GM18505 (cell line): ENCODE data around the gene GGA1.

ENCODE experiments used
- ATAC-seq: cut with Tn5 transposase; IDR thresholded peaks from one replicate; pipeline ENCODE4 v1.9.1; 2021; ENCODE audit not compliant: unreplicated experiment
- POLR2A ChIP-seq: IDR thresholded peaks from 4 replicates; pipeline ENCODE4 v1.6.1; 2011; ENCODE audit warnings: borderline replicate concordance; ENCODE audit not compliant: insufficient read depth, insufficient read length; ENCODE audit errors: extremely low read depth

GGA1 gene

DNA sequence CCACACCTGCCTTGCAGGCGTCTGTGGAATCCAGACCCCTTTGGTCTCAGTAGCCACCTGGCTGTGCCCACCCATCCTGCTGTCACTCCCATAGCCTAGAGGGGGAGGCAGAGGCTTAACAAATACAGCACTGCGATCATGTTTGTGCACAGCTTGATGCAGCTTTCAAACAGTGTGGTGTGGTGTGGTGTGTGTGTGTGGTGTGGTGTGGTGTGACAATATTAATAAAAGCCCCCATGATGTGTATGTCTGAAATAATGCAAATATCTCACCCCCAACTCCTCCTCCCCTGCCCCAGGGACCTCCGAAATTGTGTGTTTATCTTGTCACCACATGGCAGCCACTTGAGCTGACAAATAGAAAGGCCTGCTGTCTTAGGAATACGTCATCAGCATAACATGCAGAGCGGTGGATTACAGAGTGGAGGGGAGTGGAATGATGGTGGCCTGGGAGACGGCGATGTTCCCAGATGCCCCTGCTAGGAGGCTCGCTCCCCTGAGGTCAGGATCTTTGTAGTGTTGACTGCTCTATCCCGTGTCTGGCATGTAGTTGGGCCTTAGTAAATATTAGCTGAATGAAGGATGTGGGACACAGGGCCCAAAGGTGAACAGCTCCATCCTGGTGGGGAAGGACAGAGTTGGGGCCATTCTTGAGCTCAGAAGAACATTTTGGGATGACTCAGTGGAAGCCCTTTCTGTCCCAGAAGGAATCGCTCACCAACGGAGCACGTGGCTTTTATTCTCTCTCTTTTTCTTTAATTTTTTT, 52.7 kb downstream of the GGA1 start:
- no peak for TF ChIP-seq POLR2A

DNA sequence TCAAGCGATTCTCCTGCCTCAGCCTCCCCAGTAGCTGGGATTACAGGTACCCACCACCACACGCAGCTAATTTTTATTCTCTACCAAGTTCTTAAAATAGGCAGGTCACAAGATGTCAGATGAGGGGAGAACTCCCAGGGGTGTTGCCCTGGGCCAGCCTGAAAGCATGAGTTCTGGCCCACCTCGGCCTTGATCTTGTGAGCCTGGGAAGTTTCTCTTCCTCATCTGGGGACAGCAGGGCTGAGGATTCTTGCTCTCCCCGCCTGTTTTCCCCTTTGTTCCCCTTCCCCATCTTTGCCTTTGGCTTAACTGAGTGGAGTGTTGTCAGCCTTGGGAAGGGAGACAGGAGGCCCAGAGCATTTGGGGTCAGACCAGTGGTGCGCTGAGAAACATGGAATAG, 53.4 kb downstream of the GGA1 start:
- ATAC-seq: no peak
- no peak for TF ChIP-seq POLR2A

More for the DNA sequence above, 52.7 kb downstream of the GGA1 start:
- no peak for ATAC-seq

DNA sequence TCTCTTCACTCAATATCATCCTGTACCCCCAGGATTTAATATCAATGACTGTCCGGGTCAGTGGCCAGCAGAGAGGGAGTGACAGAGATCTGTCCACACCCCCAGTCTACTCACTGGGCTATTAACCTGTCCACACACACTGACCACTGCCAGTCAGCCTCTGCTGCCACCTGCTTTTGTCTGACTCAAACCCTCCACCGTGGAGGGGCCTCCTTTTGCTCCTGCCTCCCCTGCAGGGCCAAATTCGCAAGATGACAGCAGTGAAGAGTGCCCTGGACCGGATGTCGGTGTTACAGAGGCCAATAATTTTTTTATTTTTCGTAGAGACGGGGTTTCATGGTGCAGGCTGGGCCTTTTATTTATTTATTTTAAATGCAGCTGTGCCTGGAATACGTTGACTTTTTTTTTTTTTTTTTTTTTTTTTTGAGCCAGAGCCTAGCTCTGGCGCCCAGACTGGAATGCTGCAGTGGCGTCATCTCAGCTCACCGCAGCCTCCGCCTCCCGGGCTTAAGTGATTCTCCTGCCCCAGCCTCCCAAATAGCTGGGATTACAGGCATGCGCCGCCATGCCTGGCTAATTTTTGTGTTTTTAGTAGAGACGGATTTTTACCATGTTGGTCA, 55.0 kb downstream of the GGA1 start:
- no peak for TF ChIP-seq POLR2A
- ATAC-seq: no peak

DNA sequence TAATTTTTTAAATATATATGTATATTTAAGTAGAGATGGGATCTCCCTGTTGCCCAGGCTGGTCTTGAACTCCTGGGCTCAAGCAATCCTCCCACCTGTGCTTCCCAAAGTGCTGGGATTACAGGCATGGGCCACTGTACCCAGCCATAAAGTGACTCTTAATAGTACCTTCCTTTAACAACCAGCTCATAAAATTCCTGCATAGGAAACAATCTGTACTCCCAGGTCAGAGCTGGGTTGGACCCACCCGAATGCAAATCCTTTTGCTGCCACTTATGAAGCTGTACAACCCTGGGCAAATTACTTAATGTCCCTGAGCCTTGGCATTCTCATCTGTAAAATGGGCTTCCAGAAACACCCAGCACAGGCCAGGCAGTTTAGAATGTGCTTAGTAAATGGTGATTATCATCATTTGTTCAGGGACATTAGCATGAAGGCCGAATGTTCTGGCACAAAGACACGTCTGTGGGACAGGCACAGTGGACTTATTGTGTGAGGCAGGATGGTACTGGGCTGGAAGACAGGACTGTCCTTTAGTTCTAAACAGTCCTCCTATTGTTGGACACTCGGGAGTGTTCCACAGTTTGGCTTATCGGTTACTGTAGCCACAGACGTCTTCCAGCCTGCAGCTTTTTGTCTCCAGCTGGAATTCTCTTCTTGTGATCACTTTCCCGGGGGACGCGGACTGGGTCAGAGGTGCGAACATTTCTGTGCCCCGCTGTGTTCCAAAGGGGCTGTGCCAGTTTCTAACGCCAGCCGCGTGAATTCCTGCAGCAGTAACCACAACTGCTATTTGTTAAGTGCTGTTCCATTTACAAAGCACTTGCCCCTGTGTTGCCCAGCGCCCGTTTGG, 55.8 kb downstream of the GGA1 start:
- ATAC-seq: no peak
- TF ChIP-seq POLR2A: no peak

DNA sequence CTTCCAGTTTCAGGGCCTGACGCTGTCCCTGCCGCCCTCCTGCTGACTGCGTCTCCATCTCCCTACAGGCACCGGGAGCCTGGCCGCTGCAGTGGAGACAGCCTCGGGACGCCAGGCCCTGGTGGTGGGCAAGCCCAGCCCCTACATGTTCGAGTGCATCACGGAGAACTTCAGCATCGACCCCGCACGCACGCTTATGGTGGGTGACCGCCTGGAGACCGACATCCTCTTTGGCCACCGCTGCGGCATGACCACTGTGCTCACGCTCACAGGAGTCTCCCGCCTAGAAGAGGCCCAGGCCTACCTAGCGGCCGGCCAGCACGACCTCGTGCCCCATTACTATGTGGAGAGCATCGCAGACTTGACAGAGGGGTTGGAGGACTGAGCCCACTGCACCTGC, 56.9 kb downstream of the GGA1 start:
- no peak for TF ChIP-seq POLR2A
- no peak for ATAC-seq

DNA sequence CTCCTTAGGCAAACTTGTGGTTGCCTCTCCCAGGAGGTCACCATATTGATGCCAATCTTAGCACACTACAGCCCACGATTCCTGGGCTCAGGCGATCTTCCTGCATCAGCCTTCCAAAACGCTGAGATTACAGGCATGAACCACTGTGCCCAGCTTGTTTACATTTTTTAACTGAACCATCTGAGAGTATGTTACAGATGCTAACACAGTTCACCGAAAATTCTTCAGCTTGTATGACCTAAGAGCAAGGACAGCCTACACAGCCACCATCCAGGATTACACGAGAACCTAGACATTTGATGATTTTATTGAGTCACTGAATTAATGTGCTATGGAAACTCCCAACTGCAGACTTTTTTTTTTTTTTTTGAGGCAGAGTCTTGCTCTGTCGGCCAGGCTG, 61.0 kb downstream of the GGA1 start:
- TF ChIP-seq POLR2A: no peak
- no peak for ATAC-seq

DNA sequence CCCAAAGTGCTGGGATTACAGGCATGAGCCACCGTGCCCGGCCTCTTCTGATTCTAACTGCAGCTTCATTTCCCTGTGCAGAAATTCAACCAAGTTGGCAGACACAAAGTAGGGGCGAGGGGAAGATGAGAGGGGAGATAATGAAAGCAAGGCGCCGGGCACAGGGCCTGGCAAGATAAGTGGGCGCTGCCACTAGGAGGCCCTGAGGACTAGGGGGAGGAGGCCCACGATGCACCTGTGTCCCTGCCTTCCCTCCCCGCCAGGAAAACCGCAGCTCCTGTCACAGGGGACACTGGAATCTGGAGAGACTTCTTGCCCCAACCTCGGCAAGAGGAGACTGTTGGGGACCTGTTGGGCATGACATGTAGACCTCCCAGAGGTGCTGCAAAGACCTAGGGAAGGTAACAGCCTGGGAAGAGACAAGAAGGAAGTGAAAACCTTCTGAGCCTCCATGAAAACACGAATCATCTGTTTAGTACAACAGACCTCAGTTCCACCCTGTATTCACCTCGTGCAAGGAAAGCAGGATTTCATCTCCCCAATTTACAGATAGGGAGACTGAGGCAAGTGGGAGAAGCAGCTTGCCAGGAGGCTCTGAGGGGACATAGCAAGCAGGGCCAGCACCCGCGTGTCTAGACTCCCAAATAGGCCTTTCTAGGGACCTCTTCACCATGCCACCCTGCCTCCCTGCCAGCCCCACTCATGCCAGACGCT, 63.7 kb downstream of the GGA1 start:
- no peak for TF ChIP-seq POLR2A
- no peak for ATAC-seq

DNA sequence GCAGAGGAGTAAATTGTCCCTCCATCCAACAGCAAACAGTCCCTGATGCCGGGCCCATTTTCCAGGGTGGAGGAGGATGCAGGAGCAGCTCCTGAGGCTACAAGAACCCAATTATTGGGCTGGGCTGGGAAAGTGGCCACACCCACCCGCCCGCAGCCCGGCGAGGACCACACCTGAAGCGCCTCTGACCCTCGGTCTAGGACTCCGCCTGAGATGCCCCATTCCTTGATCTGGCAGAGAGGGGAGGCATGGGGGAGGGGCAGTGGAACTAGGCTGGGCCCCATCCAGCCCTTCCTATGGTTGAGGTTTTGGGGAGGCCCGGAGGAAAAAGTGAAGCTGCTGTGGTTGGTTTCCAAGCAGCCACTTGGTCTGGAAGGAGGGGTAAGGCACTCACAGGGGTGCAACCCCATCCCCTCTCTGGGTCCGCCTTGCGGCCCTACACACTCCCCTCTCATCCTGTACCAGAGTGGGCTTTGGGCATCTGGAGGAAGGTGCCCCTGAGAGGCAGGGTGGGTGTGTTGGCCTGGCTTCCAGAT, 64.4 kb downstream of the GGA1 start:
- no peak for TF ChIP-seq POLR2A
- ATAC-seq: no peak

DNA sequence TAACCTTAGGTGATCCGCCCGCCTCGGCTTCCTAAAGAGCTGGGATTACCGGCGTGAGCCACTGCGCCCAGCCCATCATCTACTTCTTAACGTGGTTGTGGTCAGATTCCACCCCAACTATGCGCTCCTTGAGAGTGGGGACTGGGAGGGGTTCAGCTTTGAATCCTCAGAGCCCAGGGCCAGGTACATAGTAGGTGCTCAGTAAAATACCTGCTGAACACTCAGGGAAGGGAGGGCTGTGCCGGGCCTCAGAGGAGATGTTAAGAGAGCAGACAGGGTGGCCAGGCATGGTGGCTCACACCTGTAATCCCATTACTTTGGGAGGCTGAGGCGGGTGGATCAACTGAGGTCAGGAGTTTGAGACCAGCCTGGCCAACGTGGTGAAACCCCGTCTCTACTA, 65.6 kb downstream of the GGA1 start:
- TF ChIP-seq POLR2A: no peak
- ATAC-seq: no peak

DNA sequence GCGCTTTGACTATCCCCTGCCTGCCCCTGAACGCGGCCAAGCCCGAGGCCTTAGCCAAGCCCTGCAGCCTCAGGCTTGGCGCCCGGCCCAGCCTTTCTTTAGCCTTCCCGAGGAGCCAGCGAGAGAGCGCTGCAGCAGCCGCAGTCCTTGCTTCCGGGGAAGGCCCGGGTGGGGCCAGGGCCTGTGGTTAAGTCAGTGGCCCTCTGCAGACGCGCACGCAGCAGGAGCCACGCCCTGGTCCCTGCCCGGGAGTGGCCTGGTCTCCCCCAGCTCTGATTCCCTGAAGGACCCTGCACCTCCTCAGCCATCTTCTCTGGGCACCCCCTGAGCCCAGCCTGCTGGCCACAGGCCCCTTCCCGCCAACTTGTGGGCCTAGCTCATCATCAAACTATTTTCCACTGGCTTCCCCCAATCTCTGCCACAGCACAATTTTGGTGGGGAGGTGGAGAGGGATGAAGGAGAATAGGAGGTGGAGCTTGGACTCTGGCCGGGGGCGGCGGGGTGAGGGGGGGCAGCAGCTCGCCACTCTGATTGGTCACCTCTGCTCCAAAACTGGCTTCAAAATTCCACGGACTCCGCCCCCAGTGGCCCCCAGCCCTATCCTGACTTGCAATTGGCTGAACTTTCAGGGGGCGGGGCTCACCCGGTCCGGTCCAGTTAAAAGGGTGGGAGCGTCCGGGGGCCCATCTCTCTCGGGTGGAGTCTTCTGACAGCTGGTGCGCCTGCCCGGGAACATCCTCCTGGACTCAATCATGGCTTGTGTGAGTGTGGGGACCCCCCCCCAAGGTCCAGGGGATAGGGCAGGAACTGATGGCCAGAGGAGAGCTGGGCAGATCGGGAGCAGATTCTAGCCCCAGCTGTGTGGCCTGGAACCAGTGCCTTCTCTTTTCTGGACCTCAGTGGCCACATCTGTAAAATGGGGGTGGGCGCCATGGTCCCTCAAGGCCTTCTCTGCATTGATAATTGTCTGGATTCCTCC, 66.6 kb downstream of the GGA1 start, which contains the start of gene LGALS1:
Gene LGALS1, plus strand, starts transcription at position 686 of the 979 bp plus-strand sequence. Its CDS starts 67 bp downstream, at position 753.
- peak; percentile 45 for ATAC-seq
- peak; percentile 77 for TF ChIP-seq POLR2A

DNA sequence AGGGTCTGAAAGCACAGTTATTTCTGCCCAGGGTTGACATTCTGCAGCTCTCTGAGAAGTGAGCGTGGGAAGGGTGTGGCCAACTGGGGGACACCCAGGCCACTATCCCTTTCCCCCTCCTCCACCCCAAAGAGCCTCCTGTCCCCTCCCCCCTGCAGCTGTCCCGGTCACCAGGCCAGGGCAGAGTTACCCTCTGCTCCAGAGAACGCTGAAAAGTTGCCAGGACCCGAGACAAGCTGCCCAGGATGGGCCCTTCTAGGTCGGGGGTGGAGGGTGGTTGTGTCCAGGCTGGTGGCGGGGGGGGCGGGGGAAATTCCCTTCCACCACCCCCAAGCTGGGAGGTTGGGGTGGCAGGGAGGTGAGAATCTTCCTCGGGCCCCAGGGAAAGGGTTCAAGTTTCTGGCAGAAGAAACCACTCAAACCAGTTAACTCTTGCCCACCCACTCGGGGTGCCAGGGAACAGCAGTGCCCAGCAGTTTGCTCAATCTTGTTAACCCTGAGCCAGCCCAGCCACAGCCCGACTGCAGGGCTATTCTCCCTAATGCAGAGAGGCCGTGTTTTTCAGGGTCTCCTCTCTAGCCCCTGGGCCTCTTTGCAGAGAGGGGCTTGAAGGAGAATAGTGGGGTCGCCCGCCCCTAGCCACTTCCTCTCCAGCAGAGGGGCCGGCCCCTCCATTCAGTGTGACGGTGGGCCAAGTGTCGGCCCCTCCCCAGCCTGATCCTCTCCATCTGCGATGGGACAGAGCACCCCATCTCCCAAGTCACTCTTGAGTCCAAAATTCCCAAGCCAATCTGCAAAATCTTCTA, 67.5 kb downstream of the GGA1 start:
- no peak for TF ChIP-seq POLR2A
- no peak for ATAC-seq
